ENCODE results near the gene PTPN11.

DNA sequence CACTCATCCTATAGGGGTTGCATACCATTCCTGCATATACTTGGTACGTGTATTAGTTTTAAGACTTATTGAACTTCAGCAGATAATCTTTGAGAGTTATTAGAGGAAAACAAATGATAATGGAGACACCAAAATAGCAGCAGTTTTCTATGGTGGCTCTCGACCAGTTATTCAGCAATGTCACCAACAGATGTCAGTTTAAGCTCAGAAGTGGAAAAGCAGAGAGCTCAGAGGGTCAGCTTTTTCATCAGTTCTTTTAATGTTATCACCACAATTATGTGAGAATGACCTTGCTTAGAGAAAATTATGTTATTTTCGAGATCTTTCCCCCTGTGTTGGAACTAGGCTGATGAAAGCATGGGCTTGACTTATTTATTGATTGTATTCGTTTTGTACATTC is 32.0 kb downstream of the PTPN11 start:
- TF ChIP-seq, protein P1, sequence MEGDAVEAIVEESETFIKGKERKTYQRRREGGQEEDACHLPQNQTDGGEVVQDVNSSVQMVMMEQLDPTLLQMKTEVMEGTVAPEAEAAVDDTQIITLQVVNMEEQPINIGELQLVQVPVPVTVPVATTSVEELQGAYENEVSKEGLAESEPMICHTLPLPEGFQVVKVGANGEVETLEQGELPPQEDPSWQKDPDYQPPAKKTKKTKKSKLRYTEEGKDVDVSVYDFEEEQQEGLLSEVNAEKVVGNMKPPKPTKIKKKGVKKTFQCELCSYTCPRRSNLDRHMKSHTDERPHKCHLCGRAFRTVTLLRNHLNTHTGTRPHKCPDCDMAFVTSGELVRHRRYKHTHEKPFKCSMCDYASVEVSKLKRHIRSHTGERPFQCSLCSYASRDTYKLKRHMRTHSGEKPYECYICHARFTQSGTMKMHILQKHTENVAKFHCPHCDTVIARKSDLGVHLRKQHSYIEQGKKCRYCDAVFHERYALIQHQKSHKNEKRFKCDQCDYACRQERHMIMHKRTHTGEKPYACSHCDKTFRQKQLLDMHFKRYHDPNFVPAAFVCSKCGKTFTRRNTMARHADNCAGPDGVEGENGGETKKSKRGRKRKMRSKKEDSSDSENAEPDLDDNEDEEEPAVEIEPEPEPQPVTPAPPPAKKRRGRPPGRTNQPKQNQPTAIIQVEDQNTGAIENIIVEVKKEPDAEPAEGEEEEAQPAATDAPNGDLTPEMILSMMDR (conservative IDR thresholded peaks at IDR 0.05; ENCODE audit: low read depth, low read length): no peak
- TF ChIP-seq EZH2phosphoT487 (IDR thresholded peaks at IDR 0.05; ENCODE audit: borderline replicate concordance, low read length) (no peak), EZH2 (IDR thresholded peaks at IDR 0.05; ENCODE audit: low read length, unreplicated experiment) (no peak)

Data from PC-3 (cell line).